GM18526 (cell line): ENCODE data around the gene LINC00237.

ENCODE experiments used
- POLR2A ChIP-seq: IDR thresholded peaks from 3 replicates; pipeline ENCODE4 v1.6.1; 2011; ENCODE audit not compliant: insufficient read length; ENCODE audit errors: extremely low read depth

LINC00237 gene

GRCh38 chr20:21050710-21051109 lies 55.4 kb downstream of the LINC00237 start:
- TF ChIP-seq POLR2A = no peak

DNA sequence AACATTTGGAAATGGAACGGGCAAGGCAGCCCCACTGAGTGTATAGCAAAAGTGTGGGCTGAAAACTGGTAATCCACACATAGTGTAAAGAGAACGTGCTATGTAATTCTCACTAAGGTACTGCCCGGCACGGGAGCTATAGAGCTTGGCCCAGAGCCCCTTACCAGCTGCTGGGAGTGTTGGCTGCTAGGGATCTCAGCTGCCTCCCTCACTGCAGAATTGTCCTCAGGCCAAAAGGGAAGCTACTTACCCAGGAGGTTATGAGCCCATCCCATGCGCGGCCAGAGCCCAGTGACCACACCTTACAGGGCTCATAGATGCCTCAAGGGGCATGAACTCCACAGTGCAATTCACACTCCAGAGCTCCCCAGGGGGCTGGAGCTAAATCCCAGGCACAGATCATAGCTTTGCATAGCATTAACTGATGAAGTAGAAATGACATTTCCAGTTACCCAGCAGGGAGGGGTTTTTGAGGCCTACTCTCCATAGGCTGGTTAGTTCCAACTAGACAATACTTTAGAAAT lies 56.8 kb downstream of the LINC00237 start:
- no peak for TF ChIP-seq POLR2A

DNA sequence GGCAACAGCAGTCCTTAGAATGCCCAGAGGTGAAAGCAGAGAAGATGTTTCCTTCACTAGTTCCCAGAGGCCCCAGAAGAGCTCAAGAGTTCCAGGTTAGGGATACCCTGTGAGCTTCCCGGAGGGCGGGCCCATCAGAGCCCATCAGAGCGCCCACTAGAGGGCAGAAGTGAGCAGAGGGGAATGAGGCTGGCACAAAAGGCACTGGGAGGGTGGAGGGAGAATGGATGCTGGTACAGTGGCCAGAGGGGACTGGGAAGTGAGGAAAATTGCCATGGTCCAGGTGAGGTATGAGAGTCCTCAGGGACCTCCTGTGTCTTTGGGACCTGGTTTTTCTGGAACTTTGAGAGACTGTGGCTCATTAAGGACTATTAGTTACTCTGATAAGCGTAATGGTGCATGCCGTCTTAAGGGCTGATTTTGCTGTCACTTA lies 57.3 kb downstream of the LINC00237 start:
- TF ChIP-seq POLR2A = no peak

GRCh38 chr20:21047981-21048380 lies 58.2 kb downstream of the LINC00237 start:
- no peak for TF ChIP-seq POLR2A

GRCh38 chr20:21046413-21047070 lies 59.6 kb downstream of the LINC00237 start:
- TF ChIP-seq POLR2A = no peak
